ENCODE measurements around the gene CLDN19. TPM values are rescaled to one million over a fixed set of nuclear protein-coding genes. Genes with fewer than 3 reads are reported as not detected.

Gene CLDN19
- total and polyA plus RNA-seq, 2 of the 8 experiments (the other 6 are each of a cell fraction or from before 2014, with no cell fraction given) = 9.7 to 17.2 TPM

DNA sequence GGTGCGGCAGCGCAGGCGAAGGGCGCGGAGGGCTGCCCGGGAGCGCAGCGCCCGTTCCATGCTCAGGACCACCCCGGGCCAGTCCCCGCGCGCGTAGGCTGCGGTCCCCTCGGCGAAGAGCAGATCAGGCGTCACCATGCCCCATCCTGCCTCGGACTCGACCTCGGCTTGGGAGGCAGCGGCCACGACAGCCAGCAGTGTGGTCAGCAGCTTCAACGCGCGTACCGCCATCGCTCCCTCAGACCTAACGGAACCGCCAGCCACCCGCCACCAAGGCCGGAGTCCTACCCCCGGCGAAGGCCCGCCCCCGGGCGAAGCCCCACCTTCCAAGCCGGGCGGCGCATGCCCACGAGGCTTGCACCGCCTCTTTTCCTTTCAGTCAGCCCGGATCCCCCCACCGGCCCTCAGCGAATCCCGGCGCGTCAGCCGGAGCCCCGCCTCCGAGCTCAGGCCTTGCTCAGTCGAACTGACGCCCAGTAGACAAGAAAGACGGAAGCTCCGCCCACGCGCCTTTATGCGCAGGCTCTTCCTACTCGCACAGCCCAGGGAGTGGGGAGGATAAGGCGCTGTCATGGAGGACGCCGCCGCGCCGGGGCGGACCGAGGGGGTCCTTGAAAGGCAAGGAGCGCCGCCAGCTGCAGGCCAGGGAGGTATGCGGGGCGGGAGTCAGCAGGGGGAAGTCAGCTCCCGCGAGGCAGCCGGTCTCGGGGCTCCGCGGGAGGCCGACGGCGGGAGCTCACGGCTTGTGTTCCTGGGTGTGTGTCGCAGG lies 26.9 kb upstream of the CLDN19 start, which contains the start of the genes C1orf50 and P3H1 (continued):
- TF ChIP-seq RXRA (IDR thresholded peaks at IDR 0.05; ENCODE audit: insufficient read depth, low read depth, low read length) (no peak), NRF1 (IDR thresholded peaks at IDR 0.05; ENCODE audit: low read depth, low read length) (peak; percentile 87), SP2 (IDR thresholded peaks at IDR 0.05; ENCODE audit: low read length) (no peak), SIRT6 (IDR thresholded peaks at IDR 0.05; ENCODE audit: low read length) (no peak), BCL11A (IDR thresholded peaks at IDR 0.05; ENCODE audit: low read depth in 2 of 2, low read length in 2 of 2) (no peak), PHF8 (conservative IDR thresholded peaks at IDR 0.05; ENCODE audit: low read depth, low read length) (peak; percentile 77; the same call in 1 of the 2 replicates)

Measured in H1 (cell line).